Measurements from ENCODE around the gene SLC17A3.

Gene SLC17A3

GRCh38 chr6:25835442-25836283 is 38.4 kb downstream of the SLC17A3 start:
- DNase-seq, result no peak

- no peak for DNase-seq
Observed at GRCh38 chr6:25834950-25835349, 39.1 kb downstream of the SLC17A3 start.

DNA sequence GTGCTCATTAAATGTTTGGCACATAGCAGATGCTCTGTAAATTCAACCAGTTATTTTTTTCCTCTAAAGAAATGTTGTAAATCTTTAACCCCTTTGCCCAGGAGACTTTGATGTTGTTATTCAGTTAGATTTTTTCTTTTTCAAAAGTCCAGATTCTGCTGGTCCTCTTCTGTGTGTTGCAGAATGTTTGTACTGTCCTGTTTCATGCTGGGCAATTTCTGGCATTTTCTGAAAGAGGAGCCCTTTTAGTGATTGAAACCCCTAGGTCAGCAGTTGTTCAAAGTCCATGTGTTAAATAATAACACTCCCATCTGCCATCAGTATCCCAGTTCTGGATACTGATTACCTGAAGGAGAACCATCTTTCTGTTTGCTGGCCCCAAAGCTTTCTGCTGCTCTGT is 40.9 kb downstream of the SLC17A3 start:
- DNase-seq, result no peak

DNA sequence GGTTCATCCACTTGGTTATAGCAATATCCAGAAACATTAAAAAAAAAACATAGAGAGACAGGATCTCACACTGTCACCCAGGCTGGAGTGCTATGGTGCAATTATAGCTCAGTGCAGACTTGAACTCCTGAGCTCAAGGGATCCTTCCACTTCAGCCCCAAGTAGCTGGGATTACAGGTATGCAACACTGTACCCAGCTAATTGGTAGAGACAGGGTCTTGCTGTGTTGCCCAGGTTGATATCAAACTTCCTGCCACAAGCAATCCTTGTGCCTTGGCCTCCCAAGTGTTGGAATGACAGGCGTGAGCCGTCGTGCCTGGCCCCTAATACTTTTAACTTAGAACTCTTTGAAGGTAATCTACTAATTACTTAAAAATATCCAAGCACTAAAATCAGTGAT is 41.4 kb downstream of the SLC17A3 start:
- DNase-seq, result no peak

DNA sequence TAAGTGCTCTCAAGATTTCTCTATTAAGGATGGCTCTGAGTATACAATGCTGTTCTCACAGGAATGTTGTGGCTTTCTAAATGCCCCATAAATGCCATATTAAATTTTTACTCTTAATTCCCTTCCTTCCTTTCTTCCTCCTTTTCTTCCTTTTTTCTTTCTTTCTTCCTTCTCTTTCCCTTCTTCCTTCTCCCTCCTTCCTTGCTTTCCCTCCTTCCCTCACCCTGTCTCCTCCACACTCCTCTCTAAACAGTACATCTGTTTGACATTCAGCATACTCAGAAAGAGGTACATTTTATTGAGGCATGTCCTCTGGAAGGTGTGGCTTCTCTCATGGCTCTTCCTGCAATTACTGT is 41.8 kb downstream of the SLC17A3 start:
- no peak for DNase-seq

DNA sequence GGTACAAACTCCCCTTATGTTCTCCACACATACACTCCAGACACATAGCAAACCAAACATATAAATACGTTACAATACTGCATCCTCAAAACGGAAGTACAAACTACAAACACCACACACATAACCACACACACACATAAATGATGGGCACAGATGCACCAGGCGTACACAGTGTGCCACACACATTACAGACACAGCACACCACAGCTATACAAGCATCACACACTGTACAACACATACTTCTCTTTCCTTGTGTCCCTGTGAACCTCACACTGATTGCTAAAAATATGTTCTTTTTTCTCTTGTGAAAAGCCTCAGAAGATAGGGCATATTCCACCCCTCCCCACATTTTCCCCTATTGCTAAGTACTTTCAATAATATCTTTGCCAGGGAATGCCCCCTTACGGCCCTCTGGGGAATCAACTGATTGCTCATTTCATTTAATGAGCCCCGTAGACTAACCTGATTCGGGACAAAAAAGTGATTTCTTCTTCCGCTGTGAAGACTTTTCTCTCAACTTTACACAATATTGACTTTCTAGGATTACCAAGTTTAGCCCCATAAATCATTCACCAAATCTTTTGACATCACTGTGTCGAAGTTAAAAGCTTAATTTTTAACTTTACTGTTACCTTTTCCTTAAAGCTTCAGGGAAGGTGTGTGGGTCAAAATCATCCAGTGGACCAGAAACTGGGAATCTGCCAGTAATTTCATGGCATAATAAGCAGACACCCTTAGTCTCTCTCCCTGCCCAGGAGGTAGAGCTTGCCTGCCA is 42.3 kb downstream of the SLC17A3 start, which contains the start of gene SLC17A1:
Gene SLC17A1 (minus strand): TSS at position 521 of the 775 bp plus-strand sequence. CDS start 1,495 bp downstream, outside the sequence.
- no peak for DNase-seq

DNA sequence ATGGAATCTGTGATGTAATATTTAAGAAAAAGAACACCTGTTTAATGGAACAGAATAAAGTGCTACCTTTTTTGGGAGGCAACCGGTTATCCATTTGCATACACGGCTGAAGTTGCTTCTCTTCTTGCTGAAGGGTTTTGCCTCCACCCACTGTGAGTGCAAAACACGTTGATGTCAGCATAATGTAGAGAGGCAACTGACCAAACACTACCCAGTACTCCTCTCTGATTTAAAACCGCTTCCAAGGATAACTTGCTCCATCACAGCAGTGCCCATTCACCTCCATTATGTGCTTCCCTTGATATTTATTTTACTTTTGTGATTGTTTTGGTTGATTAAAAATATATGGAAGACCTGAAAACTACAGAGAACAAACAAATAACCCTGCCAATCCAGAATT is 43.6 kb downstream of the SLC17A3 start:
- no peak for DNase-seq

DNA sequence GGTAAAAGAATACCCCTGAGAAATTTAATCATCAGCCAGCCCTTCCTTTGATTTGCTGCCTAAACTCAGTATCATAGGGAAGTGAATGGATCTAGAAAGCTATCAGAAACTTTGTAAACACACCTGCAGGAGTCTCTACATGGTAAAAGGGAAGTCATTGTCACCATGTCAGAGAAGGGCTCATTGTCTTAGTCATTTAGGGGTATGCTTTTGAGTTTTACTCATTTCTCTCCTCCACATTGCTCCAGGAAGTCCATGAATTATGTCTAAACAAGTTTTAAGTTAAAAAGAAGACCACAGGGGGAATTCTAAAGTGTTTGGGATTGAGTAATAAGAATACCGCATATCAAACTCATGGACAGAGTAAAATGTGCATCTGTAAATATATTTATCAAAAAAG is 44.7 kb downstream of the SLC17A3 start:
- no peak for DNase-seq

GRCh38 chr6:25821341-25821740 is 52.7 kb downstream of the SLC17A3 start:
- DNase-seq, result no peak

- no peak for DNase-seq
Observed at GRCh38 chr6:25816252-25816651, 57.8 kb downstream of the SLC17A3 start.

- no peak for DNase-seq
Observed at GRCh38 chr6:25815194-25815593, 58.8 kb downstream of the SLC17A3 start.

GRCh38 chr6:25804804-25805203 is 69.2 kb downstream of the SLC17A3 start:
- no peak for DNase-seq

DNA sequence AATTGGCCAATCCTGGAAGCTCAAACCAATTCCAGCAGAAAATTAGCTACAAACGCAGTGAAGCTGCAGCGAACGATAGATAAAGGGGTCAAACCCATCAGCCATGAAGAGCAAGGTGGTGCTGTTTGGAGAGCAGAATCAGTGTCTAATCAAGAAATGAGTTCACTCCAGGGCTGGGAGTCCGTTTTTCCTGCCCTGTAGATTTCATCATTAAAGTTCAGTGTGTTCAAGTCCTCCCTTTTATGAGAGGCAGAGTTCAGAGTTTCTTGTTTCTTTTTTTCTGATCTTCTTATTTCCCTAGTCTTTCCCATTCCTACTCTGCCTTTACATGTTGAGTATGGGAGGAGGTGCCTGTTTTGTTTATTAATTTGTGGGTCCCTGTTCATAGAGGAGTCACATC is 72.6 kb downstream of the SLC17A3 start:
- no peak for DNase-seq
